Peyer's patch (tissue), 4 donors: ENCODE results near the gene NUAK1. TPM values are rescaled to one million over a fixed set of nuclear protein-coding genes. Genes with fewer than 3 reads are reported as not detected.

Experiments
- DNase-seq, 3 donors: peaks; one replicate each; pipeline ENCODE4 v3.0.0-alpha.2; 2017 to 2019
- H3K27ac ChIP-seq, 4 donors: fragments of 200-600 bp; sonication (generic); one replicate each; pipeline ENCODE4 v1.5.1; 2016 to 2019
- H3K27me3 ChIP-seq, 2 donors: fragments of 200-600 bp; sonication (generic); one replicate each; pipeline ENCODE4 v1.5.1; 2019
- H3K36me3 ChIP-seq, 3 donors: fragments of 200-600 bp; sonication (generic); one replicate each; pipeline ENCODE4 v1.5.1; 2016 to 2019
- H3K4me1 ChIP-seq, 4 donors: fragments of 200-600 bp; sonication (generic); one replicate each; pipeline ENCODE4 v1.5.1; 2016 to 2019
- H3K4me3 ChIP-seq, 4 donors: fragments of 200-600 bp; sonication (generic); 1 replicate in 3 of 4; 2 replicates in 1 of 4; pipeline ENCODE4 v1.5.1; 2016 to 2019; ENCODE audit warnings: mild to moderate bottlenecking in 1 of 4
- H3K9me3 ChIP-seq, 4 donors: fragments of 200-600 bp; sonication (generic); one replicate each; pipeline ENCODE4 v1.5.1; 2016 to 2019; ENCODE audit warnings: mild to moderate bottlenecking in 1 of 4
- POLR2A ChIP-seq, 2 donors: fragments of 450-650 bp; IDR thresholded peaks; one replicate each; pipeline ENCODE4 v1.5.1; 2017; ENCODE audit warnings: antibody characterized with exemption in 2 of 2, mild to moderate bottlenecking in 2 of 2, moderate library complexity in 2 of 2
- total RNA-seq, 4 donors: library from RNA; depleted of rRNA; stranded (reverse); fragments of >200 nt; gene quantifications; one replicate each; pipeline ENCODE4 v1.1.0, GENCODE V29; 2016
- TF ChIP-seq, protein P1 (sequence below), 6 experiments: fragments of 450-650 bp in 4 of 6; fragments of 200-600 bp in 2 of 6; sonication (generic) in 1 of 6; IDR thresholded peaks; one replicate each; pipeline ENCODE4 v1.5.1; 2017 to 2019; ENCODE audit warnings: antibody characterized with exemption in 6 of 6, mild to moderate bottlenecking in 3 of 6, moderate library complexity in 1 of 6

Gene NUAK1
- total RNA-seq, 4 donors from 2014 or later: 2.1 to 7.7 (median 4.6) TPM

DNA sequence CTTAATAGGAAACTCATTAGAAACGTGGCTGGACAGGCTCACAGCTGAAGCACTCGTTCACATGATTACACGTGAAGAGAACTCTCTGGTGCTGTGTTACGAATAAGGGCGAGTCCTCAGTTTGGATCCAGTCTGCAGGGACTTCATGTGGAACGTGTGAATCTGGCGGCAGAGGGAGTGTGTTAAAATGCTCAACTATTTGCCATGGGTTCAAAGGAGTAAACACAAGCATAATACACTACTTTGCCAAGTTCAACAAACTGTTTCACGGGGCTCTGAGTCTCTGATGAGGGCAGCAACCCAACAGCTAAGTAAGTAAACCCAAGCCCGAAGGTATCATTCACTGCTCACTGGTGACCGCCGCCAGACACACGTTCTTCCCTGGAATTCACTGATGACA, 42.4 kb downstream of the NUAK1 start:
- no peak for DNase-seq

DNA sequence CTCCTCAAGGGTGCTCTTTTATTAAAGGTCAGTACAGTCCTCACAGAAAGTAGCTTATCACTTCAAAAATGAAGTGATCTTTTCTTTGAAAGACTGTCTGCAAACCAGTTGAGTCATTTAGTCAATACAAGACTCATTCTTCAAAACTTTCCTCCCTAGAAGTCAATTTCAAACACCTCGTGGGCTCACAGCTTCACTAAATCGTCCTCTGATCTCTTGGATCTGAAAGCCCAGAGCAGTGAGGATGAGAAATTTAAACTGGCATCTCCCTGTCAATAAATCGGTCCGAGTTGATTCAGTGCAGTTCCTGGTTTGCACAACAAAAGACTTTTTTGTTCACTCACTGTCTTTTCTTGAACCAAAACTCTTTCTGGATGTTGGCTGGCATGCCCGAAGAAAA, 44.5 kb downstream of the NUAK1 start:
- Histone ChIP-seq H3K9me3 (no peaks in the 10 kb centered on the region), H3K4me1 (peaks cover 0 to 8% (median 0%) of the 10 kb centered on the region in 4 donors), H3K4me3 (no peak overlapping the region), H3K27me3 (no peaks in the 10 kb centered on the region), H3K27ac (no peak overlapping the region), H3K36me3 (no peaks in the 10 kb centered on the region)
- TF ChIP-seq, protein P1, sequence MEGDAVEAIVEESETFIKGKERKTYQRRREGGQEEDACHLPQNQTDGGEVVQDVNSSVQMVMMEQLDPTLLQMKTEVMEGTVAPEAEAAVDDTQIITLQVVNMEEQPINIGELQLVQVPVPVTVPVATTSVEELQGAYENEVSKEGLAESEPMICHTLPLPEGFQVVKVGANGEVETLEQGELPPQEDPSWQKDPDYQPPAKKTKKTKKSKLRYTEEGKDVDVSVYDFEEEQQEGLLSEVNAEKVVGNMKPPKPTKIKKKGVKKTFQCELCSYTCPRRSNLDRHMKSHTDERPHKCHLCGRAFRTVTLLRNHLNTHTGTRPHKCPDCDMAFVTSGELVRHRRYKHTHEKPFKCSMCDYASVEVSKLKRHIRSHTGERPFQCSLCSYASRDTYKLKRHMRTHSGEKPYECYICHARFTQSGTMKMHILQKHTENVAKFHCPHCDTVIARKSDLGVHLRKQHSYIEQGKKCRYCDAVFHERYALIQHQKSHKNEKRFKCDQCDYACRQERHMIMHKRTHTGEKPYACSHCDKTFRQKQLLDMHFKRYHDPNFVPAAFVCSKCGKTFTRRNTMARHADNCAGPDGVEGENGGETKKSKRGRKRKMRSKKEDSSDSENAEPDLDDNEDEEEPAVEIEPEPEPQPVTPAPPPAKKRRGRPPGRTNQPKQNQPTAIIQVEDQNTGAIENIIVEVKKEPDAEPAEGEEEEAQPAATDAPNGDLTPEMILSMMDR (IDR thresholded peaks at IDR 0.05): no peak
- TF ChIP-seq POLR2A (IDR thresholded peaks at IDR 0.05): no peak
- no peak for DNase-seq

More for the DNA sequence above, 42.4 kb downstream of the NUAK1 start:
- no peaks in the 10 kb centered on the region for H3K36me3 ChIP-seq
- no peak overlapping the region for H3K27ac ChIP-seq
- H3K27me3 ChIP-seq: no peaks in the 10 kb centered on the region
- no peaks in the 10 kb centered on the region for H3K4me1 ChIP-seq
- H3K9me3 ChIP-seq: no peaks in the 10 kb centered on the region
- H3K4me3 ChIP-seq: no peak overlapping the region
- TF ChIP-seq POLR2A (IDR thresholded peaks at IDR 0.05): no peak
- TF ChIP-seq, protein P1 (IDR thresholded peaks at IDR 0.05): no peak

DNA sequence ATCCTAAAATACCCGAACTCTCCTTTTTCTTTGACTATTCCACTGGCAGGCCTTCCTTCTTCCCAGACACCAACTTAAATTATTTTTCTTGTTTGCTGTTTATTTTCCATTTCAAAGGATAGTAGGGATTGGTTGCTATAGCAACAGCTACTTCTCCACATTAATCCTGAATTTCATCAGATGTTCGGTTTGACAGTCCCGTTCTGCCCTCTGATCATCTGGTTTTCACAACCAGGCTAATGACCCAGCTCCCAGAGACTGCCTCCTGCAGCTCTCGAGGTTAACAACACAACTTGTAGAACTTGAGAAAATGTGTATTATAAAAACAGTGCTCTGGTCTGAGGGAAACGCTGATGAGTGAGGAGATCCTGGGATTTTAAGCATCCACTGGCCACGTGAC, 45.5 kb downstream of the NUAK1 start:
- H3K27ac ChIP-seq: no peak overlapping the region

DNA sequence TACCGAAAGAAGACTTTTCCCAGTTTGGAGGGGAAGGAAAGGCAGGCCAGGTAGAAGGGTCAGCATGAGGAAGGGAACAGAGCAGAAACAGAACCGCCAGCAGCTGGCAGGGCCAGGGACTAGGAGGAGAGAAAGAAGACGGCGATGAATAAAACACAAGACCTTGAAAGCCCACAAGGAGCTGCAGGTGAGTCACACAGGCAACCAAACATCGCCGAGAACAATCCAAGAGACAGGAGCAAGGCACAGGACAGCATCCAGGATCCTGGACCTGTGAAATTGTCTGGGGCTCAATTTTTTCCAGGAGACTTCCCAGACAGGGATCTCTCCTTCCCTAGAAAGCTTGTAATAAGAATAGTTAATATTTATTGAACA, 47.3 kb downstream of the NUAK1 start:
- TF ChIP-seq POLR2A (IDR thresholded peaks at IDR 0.05): no peak
- TF ChIP-seq, protein P1 (IDR thresholded peaks at IDR 0.05): no peak
- H3K27me3 ChIP-seq: no peaks in the 10 kb centered on the region
- no peak for DNase-seq
- peak overlapping the region in 3 of 4 donors; percentile 11 to 59 (median 12) for H3K27ac ChIP-seq
- H3K4me1 ChIP-seq: peaks cover 0 to 8% (median 0%) of the 10 kb centered on the region in 4 donors
- H3K4me3 ChIP-seq: no peak overlapping the region
- H3K36me3 ChIP-seq: no peaks in the 10 kb centered on the region
- H3K9me3 ChIP-seq: no peaks in the 10 kb centered on the region

More for the DNA sequence above, 45.5 kb downstream of the NUAK1 start:
- DNase-seq: no peak
- no peak overlapping the region for H3K4me3 ChIP-seq
- no peaks in the 10 kb centered on the region for H3K27me3 ChIP-seq
- peaks cover 0 to 8% (median 0%) of the 10 kb centered on the region in 4 donors for H3K4me1 ChIP-seq
- TF ChIP-seq POLR2A (IDR thresholded peaks at IDR 0.05): no peak
- no peaks in the 10 kb centered on the region for H3K9me3 ChIP-seq
- H3K36me3 ChIP-seq: no peaks in the 10 kb centered on the region

DNA sequence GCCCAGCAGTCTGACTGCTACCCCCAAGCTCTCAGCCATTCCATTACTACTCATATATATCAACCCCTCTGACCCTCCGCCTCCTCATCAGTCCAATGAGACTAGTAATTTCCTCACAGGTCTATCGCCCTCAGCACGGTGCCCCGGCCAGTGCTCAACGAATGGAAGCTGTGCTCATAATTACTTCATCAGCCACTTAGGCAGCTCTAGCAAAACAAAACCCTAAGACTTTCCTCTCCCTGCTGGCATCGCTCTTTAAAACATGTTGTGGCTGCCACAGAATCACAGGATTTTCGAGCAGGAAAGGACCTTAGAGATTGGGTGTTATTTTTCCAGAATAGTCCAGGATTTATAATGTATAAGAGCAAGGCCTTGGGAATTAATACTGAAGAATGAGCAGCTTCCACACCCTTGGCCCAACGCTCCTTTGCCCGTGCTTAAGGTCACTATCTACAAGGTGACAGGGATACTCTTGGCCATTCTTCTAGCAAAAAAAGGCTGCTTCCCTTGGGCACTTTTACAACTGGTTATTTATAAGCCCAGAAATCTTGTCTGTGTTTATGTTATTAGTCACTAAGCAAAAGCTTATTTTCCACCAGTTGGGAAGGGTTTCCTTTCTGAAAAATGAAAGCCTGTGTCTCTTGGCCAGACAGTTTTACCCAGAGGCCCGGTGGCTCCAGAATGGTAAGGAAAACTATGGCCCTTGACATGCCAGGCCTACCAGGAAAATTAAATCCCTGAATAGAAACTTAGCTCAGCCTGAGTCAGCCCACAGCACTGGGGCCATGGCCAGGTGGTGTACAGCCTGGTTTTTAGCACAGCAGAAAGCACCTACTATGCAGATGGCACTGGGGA, 47.9 kb downstream of the NUAK1 start:
- TF ChIP-seq POLR2A (IDR thresholded peaks at IDR 0.05): no peak
- TF ChIP-seq, protein P1 (IDR thresholded peaks at IDR 0.05): no peak
- Histone ChIP-seq H3K27me3 (no peaks in the 10 kb centered on the region), H3K27ac (peak overlapping the region; percentile 1 to 59 (median 12)), H3K36me3 (no peaks in the 10 kb centered on the region), H3K9me3 (no peaks in the 10 kb centered on the region), H3K4me3 (no peak overlapping the region), H3K4me1 (peaks cover 0 to 8% (median 0%) of the 10 kb centered on the region in 4 donors)
- no peak for DNase-seq

DNA sequence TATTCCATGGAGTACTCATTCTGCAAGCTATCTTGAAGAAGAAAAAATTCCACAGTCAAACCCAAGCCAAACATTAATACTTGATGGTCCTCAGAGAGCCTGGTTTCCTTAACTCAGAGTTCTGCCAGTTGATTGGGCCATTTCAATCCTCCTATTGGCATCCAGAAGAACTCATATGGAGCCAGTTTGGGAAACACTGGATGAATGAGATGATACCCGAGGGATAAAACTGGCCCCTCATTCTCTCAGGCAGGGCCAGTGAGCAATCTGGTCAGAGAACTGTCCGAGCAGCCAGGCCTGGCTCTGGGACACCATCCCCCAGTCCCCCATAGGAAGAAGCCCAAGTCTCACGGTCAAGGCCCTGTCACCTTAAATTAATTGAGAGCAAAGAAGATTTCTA, 48.8 kb downstream of the NUAK1 start:
- TF ChIP-seq, protein P1 (IDR thresholded peaks at IDR 0.05): no peak
- no peak for TF ChIP-seq POLR2A (IDR thresholded peaks at IDR 0.05)
- H3K27me3 ChIP-seq: no peaks in the 10 kb centered on the region
- H3K9me3 ChIP-seq: no peaks in the 10 kb centered on the region

More for the DNA sequence above, 48.8 kb downstream of the NUAK1 start:
- no peak for DNase-seq
- Histone ChIP-seq H3K36me3 (no peaks in the 10 kb centered on the region), H3K27ac (peak overlapping the region in 2 of 4 donors; percentile 1 to 59), H3K4me3 (no peak overlapping the region), H3K4me1 (peaks cover 0 to 8% (median 0%) of the 10 kb centered on the region in 4 donors)
